SW480 (cell line): Measurements from ENCODE around the gene BCL3.
A peak's percentile ranks its signal among the peaks of the same experiment; 100 is the strongest.
"Not testable (repeated sequence)": the region's sequence is repeated elsewhere in the genome, so short reads cannot be mapped to it uniquely, and the experiment has no call there.

Source experiments
- DNase-seq: peaks from one replicate; pipeline ENCODE4 v3.0.0-alpha.2; 2016; ENCODE audit warnings: low spot score

The BCL3 gene

GRCh38 chr19:44721369-44721768, 27.1 kb upstream of the BCL3 start:
- DNase-seq: not testable (repeated sequence)

DNA sequence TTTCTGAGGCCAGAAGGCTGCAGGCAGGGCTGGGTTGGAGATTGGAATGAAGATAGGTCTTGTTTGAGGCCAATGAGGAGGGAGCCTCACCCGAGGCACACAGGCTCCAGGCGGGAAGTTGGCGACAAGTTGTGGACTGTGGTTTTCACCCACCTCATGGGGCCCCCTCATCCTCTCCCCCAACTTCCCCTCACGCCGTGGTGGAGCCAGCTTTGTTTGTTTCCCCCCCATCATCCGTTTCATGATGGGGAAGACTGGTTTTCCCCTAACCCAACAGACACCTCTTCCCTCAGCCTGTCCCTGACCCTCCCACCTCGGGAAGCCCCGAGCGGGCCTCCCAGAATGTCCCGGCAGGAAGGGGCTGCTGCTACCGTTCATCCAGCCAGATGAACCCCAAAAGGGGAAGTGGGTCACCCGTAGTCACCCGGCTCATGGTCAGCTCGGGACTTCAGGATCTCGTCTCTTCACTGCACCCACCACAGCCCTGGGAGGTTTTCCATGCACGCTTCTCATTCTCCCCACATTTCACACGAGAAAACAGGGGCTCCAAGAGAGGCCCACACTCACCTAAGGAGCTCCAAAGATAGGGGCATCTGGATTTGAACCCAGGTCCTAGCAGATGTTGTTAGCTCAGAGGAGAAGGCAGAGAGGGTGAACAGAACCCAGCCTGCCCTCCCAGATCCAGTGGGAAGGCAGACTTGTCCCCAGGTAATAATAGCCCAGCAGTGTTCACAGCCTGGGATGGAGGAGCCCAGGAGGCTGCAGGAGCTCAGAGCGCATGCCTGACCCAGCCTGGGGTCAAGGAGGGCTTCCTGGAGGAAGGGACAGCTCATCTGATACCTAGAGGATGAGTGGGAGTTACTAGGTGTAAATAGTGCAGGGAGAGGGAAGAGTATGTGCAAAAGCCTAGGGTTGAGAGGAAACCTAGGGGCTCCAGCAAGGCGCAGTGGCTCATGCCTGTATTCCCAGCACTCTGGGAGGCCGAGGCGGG, 26.1 kb upstream of the BCL3 start:
- no peak for DNase-seq

GRCh38 chr19:44723299-44723951, 25.1 kb upstream of the BCL3 start:
- no peak for DNase-seq

GRCh38 chr19:44723952-44724319, 24.6 kb upstream of the BCL3 start:
- DNase-seq: peak; percentile 76

GRCh38 chr19:44725251-44725650, 23.3 kb upstream of the BCL3 start:
- peak; percentile 52 for DNase-seq

- DNase-seq: no peak
These were observed 22.8 kb upstream of the BCL3 start for GRCh38 chr19:44725684-44726083.

GRCh38 chr19:44726465-44726864, 22.0 kb upstream of the BCL3 start:
- DNase-seq: no peak

- no peak for DNase-seq
These were observed 20.3 kb upstream of the BCL3 start for GRCh38 chr19:44728178-44728577.

DNA sequence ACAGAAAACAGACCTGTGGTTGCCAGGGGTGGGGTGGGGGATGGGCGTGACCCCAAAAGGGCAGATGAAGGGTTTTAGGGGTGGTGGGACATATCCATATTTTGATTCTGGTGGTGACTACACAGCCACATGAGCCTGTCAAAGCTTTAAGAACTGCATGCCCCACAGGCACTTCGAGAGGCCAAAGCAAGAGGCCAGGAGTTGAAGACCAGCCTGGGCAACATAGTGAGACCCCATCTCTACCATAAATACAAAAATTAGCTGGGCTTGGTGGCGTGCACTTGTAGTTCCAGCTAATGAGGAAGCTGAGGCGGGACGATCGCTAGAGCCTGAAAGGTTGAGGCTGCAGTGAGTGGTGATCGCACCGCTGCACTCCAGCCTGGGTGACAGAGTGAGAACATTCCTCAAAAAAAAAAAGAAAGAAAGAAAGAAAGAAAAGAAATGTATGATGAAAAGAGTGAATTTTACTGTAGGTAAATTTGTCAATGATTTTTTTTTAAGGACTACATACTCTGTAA, 18.9 kb upstream of the BCL3 start:
- DNase-seq: no peak

DNA sequence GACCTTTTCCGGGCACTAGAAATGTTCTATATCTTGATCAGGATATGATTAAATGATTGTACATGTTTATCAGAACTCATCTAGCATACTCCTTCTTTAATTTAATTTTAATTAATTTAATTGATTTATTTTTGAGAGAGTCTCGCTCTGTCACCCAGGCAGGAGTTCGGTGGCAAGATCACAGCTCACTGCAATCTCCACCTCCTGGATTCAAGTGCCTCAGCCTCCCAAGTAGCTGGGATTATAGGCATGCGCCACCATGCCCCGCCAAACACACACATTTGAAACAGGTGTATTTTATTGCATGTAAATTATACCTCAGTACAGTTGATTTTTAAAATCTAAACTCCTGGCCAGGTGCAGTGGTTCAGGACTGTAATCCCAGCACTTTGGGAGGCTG, 17.4 kb upstream of the BCL3 start:
- no peak for DNase-seq

GRCh38 chr19:44731622-44732021, 16.9 kb upstream of the BCL3 start:
- no peak for DNase-seq

GRCh38 chr19:44732235-44733014, 16.1 kb upstream of the BCL3 start:
- no peak for DNase-seq

GRCh38 chr19:44734357-44734756, 14.2 kb upstream of the BCL3 start:
- DNase-seq: no peak

- peak; percentile 46 for DNase-seq
These were observed 13.5 kb upstream of the BCL3 start for GRCh38 chr19:44735011-44735410.

DNA sequence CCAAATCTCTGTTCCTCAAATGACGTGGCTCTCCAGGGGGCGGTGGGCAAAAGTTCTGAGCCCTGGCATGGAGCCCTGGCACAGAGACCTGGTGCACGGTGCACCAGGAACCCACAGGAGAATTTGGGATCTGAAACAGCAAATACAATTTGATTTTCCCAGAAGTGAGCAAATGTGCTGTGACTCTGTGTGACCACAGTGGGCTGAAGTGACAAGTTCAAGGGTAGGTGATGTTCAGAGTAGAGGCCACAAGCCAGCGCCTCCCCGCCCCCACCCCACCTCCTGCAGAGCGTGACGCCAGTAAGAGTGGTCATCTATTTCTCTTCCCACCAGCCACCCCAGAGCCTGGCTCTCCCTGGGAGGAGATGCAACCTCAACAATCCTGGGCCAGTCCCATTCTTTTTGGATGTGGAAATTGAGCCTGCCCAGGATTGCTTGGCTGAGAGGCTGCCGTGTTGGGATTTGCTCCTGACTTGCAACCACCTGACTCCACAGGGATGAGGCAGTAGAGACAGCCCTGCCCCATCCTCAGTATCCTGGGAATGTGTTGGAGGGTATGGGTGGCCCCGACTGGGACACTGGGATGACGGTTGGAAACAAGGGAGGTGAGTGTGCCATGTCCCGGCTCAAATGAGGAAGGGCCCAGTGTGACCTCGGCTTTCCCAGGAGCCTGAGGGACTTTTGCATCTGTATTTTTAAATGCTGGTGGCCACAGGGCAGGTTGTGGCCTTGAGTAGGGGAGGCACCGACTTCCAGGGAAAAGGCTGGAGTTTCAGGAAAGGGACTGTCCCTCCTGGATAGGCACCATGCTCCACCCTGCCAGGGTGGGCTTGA, 11.1 kb upstream of the BCL3 start:
- no peak for DNase-seq

DNA sequence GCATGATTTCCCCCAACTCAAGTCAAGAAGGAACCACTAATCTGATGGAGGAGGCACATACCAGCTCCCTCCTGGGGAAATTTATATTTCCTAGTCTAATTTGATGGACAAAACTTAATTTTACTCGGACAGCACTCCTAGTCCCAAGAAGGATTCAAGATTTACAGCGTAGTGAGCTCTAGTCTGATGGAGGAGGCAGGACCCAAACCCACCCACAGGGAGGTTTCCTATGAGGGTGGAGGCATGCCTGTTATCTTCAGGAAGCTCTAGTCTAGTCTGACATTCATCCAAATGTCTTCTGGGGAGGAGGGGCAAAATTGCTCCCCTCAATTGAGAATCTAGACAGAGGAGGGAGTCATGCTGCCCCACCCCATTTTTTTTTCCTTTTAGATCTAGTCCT, 10.4 kb upstream of the BCL3 start:
- DNase-seq: no peak

GRCh38 chr19:44738603-44739558, 9.6 kb upstream of the BCL3 start:
- DNase-seq: no peak

GRCh38 chr19:44740351-44740824, 8.1 kb upstream of the BCL3 start:
- no peak for DNase-seq

DNA sequence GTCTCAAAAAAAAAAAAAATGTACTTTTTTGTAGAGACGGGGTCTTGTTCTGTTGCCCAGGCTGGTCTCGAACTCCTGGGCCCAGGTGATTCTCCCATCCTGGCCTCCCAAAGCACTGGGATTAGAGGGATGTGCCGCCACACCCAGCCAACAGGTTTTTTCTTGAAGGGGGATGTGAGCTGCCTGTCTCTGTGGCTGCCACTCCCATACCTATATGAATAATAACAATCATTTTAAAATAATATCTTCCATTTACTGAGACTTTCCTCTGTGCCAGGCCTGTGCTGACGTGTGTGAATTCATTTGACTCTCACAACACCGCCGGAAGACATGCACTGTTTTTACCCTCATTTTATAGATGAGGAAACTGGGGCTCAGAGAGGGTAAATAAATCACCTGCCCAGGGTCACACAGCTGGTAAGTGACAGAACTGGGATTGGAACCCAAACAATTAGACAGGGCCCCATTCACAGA, 7.2 kb upstream of the BCL3 start:
- no peak for DNase-seq

- DNase-seq: peak; percentile 89
These were observed 6.6 kb upstream of the BCL3 start for GRCh38 chr19:44741841-44742329.
